K562 (cell line): ENCODE measurements around the gene CDC42SE2. TPM values are rescaled to one million over a fixed set of nuclear protein-coding genes. Genes with fewer than 3 reads are reported as not detected.

Experiments
- ATAC-seq: fragments of 200-7000 bp; cut with Tn5 transposase; 3 replicates; pipeline ENCODE4 v1.9.1; 2020; ENCODE audit warnings: moderate library complexity
- BruUV-seq: library from RNA; stranded (reverse); fragments of 400-500 nt; replicated peaks from 2 replicates; lab custom pipeline; 2021; lab: Mats Ljungman, UMichigan
- CTCF ChIA-PET: fragments of 300-600 bp; formaldehyde crosslinking; extraction: SDS; loops from one replicate; lab custom pipeline; 2021; ENCODE audit warnings: low intra/inter-chr PET ratio; lab: Yijun Ruan, JAX
- POLR2A ChIA-PET: fragments of 300-600, 350-650 bp; sonication (Branson Sonifier 250); formaldehyde crosslinking; extraction: SDS; loops from one replicate; lab custom pipeline; 2021; ENCODE audit warnings: antibody characterized with exemption, inconsistent platforms; lab: Yijun Ruan, JAX
- DNase-seq, 4 experiments: peaks; one replicate each; pipeline versions ENCODE4 v3.0.0 to v3.0.0-alpha.2; 2011 to 2018; ENCODE audit warnings: low spot score in 3 of 4, mixed read lengths in 3 of 4; ENCODE audit errors: extremely low read depth in 1 of 4
- FAIRE-seq: peaks from 2 replicates; lab custom pipeline; 2011; peaks lifted over from hg19 to GRCh38; lab: Jason Lieb, UNC
- H2AFZ ChIP-seq: 2 replicates; pipeline ENCODE4 v1.6.0; 2011; ENCODE audit warnings: low read depth, low read length, control low read depth, inconsistent platforms
- H3K27ac ChIP-seq: fragments of 200-600 bp; 3 replicates; pipeline ENCODE4 v1.8.0; 2011; ENCODE audit warnings: low read depth, mild to moderate bottlenecking, control low read depth, inconsistent platforms, low read length, moderate library complexity, mixed read lengths; ENCODE audit errors: extremely low read depth
- H3K27me3 ChIP-seq, 2 experiments: fragments of 300-600 bp in 1 of 2; 2 replicates in 1 of 2; 3 replicates in 1 of 2; pipeline versions ENCODE4 v1.6.0 to v1.8.0; 2011; ENCODE audit warnings: inconsistent platforms in 2 of 2, low read length in 2 of 2, mild to moderate bottlenecking in 1 of 2, mixed read lengths in 1 of 2, moderate library complexity in 1 of 2; ENCODE audit not compliant: control insufficient read depth in 2 of 2, insufficient read depth in 2 of 2
- H3K36me3 ChIP-seq: fragments of 300-600 bp; 3 replicates; pipeline ENCODE4 v1.8.0; 2011; ENCODE audit warnings: mild to moderate bottlenecking, low read length, inconsistent platforms; ENCODE audit not compliant: control insufficient read depth, insufficient read depth
- H3K4me1 ChIP-seq, 2 experiments: fragments of 200-600 bp in 1 of 2; replicated peaks in 1 of 2; 2 replicates in 1 of 2; 3 replicates in 1 of 2; pipeline versions ENCODE4 v1.5.1 to v1.8.0; 2011; ENCODE audit warnings: inconsistent platforms in 2 of 2, low read length in 2 of 2, mild to moderate bottlenecking in 1 of 2, mixed read lengths in 1 of 2, moderate library complexity in 1 of 2; ENCODE audit not compliant: control insufficient read depth in 2 of 2, insufficient read depth in 2 of 2
- H3K4me2 ChIP-seq: 2 replicates; pipeline ENCODE4 v1.6.1; 2011; ENCODE audit warnings: low read length, control low read depth, inconsistent platforms, mixed read lengths; ENCODE audit not compliant: insufficient read depth
- H3K4me3 ChIP-seq: fragments of 200-600 bp; sonication (generic), shearing (Covaris generic); 2 replicates; pipeline ENCODE4 v1.5.1; 2016; ENCODE audit warnings: control low read depth, inconsistent platforms
- H3K79me2 ChIP-seq: fragments of 200-600 bp; 3 replicates; pipeline ENCODE4 v1.8.0; 2011; ENCODE audit warnings: low read length, inconsistent platforms; ENCODE audit not compliant: control insufficient read depth, insufficient read depth
- H3K9ac ChIP-seq, 2 experiments: 2 replicates each; pipeline versions ENCODE4 v1.6.0 to v1.6.1; 2011; ENCODE audit warnings: low read depth in 2 of 2, low read length in 2 of 2, control low read depth in 1 of 2, inconsistent platforms in 1 of 2, mild to moderate bottlenecking in 1 of 2, mixed read lengths in 1 of 2; ENCODE audit not compliant: insufficient read depth in 1 of 2
- H3K9me1 ChIP-seq: one replicate; pipeline ENCODE4 v1.6.0; 2011; ENCODE audit warnings: inconsistent platforms, mild to moderate bottlenecking, low read length, moderate library complexity; ENCODE audit not compliant: control insufficient read depth, insufficient read depth
- H3K9me3 ChIP-seq: replicated peaks from 2 replicates; pipeline ENCODE4 v1.5.1; 2011; ENCODE audit warnings: low read depth, low read length, inconsistent platforms; ENCODE audit not compliant: control insufficient read depth, insufficient read depth
- H4K20me1 ChIP-seq: replicated peaks from 2 replicates; pipeline ENCODE4 v1.6.1; 2011; ENCODE audit warnings: low read length, inconsistent platforms, mixed read lengths; ENCODE audit not compliant: control insufficient read depth, insufficient read depth
- BCL6 ChIP-seq: fragments of 250-450 bp; sonication (Bioruptor Pico); IDR thresholded peaks from 2 replicates; pipeline ENCODE4 v1.4.0; 2020
- RCOR1 ChIP-seq, 2 experiments: IDR thresholded peaks; 2 replicates each; pipeline ENCODE4 v1.6.1; 2012; ENCODE audit warnings: low read depth in 2 of 2, low read length in 2 of 2, borderline replicate concordance in 1 of 2, improper control_type of control experiment in 1 of 2
- SNAPC5 ChIP-seq: fragments of 250-450 bp; sonication (Bioruptor Pico); IDR thresholded peaks from 2 replicates; pipeline ENCODE4 v1.8.0; 2021; ENCODE audit warnings: moderate library complexity, mild to moderate bottlenecking, inconsistent platforms
- WGBS: fragments of 100-300 bp; shearing (Covaris generic); methylation state at CpG from one replicate; pipeline ENCODE4 v1.1.6; 2016; ENCODE audit warnings: low coverage, mixed read lengths; ENCODE audit not compliant: insufficient coverage; ENCODE audit errors: missing lambda C conversion rate; 5-methylcytosine and 5-hydroxymethylcytosine counted together
- in situ Hi-C: fragments of 300-500 bp; cut with MboI; formaldehyde crosslinking; loops from 4 replicates; pipeline ENCODE4 v1.15.0; 2018; ENCODE audit warnings: inconsistent platforms, mixed read lengths
- intact Hi-C: fragments of 100-400 bp; cut with micrococcal nuclease; formaldehyde crosslinking; loops from 2 replicates; pipeline ENCODE4 v1.14.2; 2022
- polyA plus RNA-seq, 8 experiments: library from polyadenylated mRNA; depleted of rRNA in 4 of 8; stranded (reverse) in 5 of 8; unstranded in 3 of 8; fragments of >200 nt; fragmentation: Nextera tagmentation in 2 of 8; fragmentation: Illumina TruSeq in 1 of 8; extraction: Ambion mirVana in 2 of 8; extraction: Trizol in 1 of 8; gene quantifications; 2 replicates each; pipeline versions ENCODE4 v1.2.1 to v1.2.3, GENCODE V29; 2011 to 2014; ENCODE audit warnings: inconsistent platforms in 1 of 8, missing spikeins in 1 of 8
- total RNA-seq, 7 experiments: library from RNA; depleted of rRNA in 6 of 7; stranded (reverse); fragments of >200 nt in 6 of 7; fragmentation: Illumina TruSeq in 2 of 7; extraction: Trizol in 2 of 7; gene quantifications; 2 replicates each; pipeline versions ENCODE4 v1.2.1 to v1.2.3, GENCODE V29; 2011 to 2021; ENCODE audit warnings: low replicate concordance in 1 of 7
- TF ChIP-seq, protein P1 (sequence below): fragments of 250-450 bp; sonication (Bioruptor Pico); IDR thresholded peaks from 2 replicates; pipeline ENCODE4 v1.6.1; 2021; ENCODE audit warnings: mild to moderate bottlenecking
- TF ChIP-seq, protein P2 (sequence below): fragments of 450-650 bp; formaldehyde crosslinking; IDR thresholded peaks from 2 replicates; pipeline ENCODE4 v1.4.0; 2022; ENCODE audit warnings: mild to moderate bottlenecking, moderate library complexity

Gene CDC42SE2
- total and polyA plus RNA-seq, 9 of the 15 experiments (the other 6 are each of a cell fraction or from before 2014, with no cell fraction given): 24.8 to 44.3 (median 32.7) TPM

DNA sequence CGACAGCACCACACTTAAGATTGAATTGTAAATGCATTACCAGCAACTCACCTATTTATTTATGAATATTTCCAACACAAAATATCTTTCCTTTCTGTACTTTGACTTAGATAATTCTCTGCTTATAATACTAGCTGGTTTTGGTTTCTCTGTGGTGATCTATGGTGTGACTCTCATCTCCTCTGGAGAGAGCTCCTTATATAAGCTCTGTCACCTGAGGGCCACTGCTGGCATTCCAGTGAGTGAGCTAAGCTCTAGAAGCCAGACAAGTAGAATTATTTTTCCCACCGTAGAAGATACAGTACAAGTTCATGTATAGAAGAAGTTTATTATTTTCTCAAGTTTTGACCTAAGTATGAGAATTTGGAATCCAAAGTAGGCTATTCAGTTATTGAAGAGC, 111.5 kb downstream of the CDC42SE2 start:
- DNase-seq (peak in 1 of 4 experiments; percentile 22), FAIRE-seq (no peak), ATAC-seq (peak; percentile 14; the same call in 1 of the 3 replicates)
- Histone ChIP-seq H4K20me1 (no peaks in the 10 kb centered on the region), H3K4me2 (no peak overlapping the region), H3K9me1 (no peaks in the 10 kb centered on the region), H3K27me3 (no peaks in the 10 kb centered on the region), H3K27ac (peak overlapping the region; percentile 27; the same call in 1 of the 3 replicates), H3K79me2 (peaks cover 69% of the 10 kb centered on the region), H2AFZ (no peak overlapping the region), H3K4me3 (no peak overlapping the region), H3K9ac (no peak overlapping the region), H3K36me3 (no peaks in the 10 kb centered on the region), H3K4me1 (peaks cover 7 to 39% of the 10 kb centered on the region in 2 experiments; a peak in 4 of 5 replicates), H3K9me3 (no peaks in the 10 kb centered on the region; the same call in 1 of the 2 replicates)
- in situ Hi-C loops (loop anchor here (25.0 kb wide), 1 partner anchor 488 kb away; no protein-coding TSS in a partner anchor), intact Hi-C loops (no loop called here)
- ChIA-PET POLR2A (no interaction called here), CTCF (interaction anchor here (0.7 kb wide), 1 partner anchor 1704 kb away, joined by 5 read pairs; no protein-coding TSS in a partner anchor)
- TF ChIP-seq, protein P1, sequence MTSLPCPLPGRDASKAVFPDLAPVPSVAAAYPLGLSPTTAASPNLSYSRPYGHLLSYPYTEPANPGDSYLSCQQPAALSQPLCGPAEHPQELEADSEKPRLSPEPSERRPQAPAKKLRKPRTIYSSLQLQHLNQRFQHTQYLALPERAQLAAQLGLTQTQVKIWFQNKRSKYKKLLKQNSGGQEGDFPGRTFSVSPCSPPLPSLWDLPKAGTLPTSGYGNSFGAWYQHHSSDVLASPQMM (CRISPR knock-in tag): no peak
- TF ChIP-seq RCOR1 (IDR thresholded peaks at IDR 0.05; ENCODE audit: borderline replicate concordance in 1 of 2, low read depth in 2 of 2, low read length in 2 of 2) (no peak), SNAPC5 (no peak), BCL6 (CRISPR knock-in tag) (no peak)
- TF ChIP-seq, protein P2, sequence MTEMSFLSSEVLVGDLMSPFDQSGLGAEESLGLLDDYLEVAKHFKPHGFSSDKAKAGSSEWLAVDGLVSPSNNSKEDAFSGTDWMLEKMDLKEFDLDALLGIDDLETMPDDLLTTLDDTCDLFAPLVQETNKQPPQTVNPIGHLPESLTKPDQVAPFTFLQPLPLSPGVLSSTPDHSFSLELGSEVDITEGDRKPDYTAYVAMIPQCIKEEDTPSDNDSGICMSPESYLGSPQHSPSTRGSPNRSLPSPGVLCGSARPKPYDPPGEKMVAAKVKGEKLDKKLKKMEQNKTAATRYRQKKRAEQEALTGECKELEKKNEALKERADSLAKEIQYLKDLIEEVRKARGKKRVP (CRISPR knock-in tag): no peak
- BruUV-seq: no TSS peak
- WGBS: 46% methylated on average over 2 of the region's 2 CpGs
